A673 (cell line): ENCODE measurements around the gene CCL16. TPM values are rescaled to one million over a fixed set of nuclear protein-coding genes. Genes with fewer than 3 reads are reported as not detected.
A peak's percentile ranks its signal among the peaks of the same experiment; 100 is the strongest.

Source experiments
- BruUV-seq: library from RNA; stranded (reverse); fragments of 400-500 nt; replicated peaks from 2 replicates; lab custom pipeline; 2021; lab: Mats Ljungman, UMichigan
- CTCF ChIA-PET: fragments of 300-600 bp; sonication (Branson Sonifier 250); formaldehyde crosslinking; loops from one replicate; lab custom pipeline; 2022; ENCODE audit warnings: antibody characterized with exemption; lab: Charles Lee
- POLR2A ChIA-PET: fragments of 300-600 bp; sonication (Branson Sonifier 250); formaldehyde crosslinking; loops from one replicate; lab custom pipeline; 2022; ENCODE audit warnings: antibody characterized with exemption; ENCODE audit not compliant: low non-redundant PET; lab: Charles Lee
- DNase-seq: peaks from one replicate; pipeline ENCODE4 v3.0.0-alpha.2; 2015; ENCODE audit warnings: low spot score
- H3K27ac ChIP-seq: fragments of 200-600 bp; sonication (generic); 2 replicates; pipeline ENCODE4 v1.5.1; 2016; ENCODE audit warnings: mixed run types, low read depth, mild to moderate bottlenecking, mixed read lengths, antibody characterized with exemption, low read length; ENCODE audit not compliant: poor library complexity, severe bottlenecking
- H3K27me3 ChIP-seq: fragments of 200-600 bp; sonication (generic); replicated peaks from 2 replicates; pipeline ENCODE4 v1.6.1; 2017; ENCODE audit warnings: mixed run types, low read depth, mild to moderate bottlenecking, mixed read lengths, antibody characterized with exemption, low read length; ENCODE audit not compliant: insufficient read depth, poor library complexity
- H3K36me3 ChIP-seq: fragments of 200-600 bp; sonication (generic); 2 replicates; pipeline ENCODE4 v1.6.1; 2016; ENCODE audit warnings: mixed run types, mild to moderate bottlenecking, mixed read lengths, antibody characterized with exemption, low read length; ENCODE audit not compliant: insufficient read depth, poor library complexity, severe bottlenecking
- H3K4me1 ChIP-seq: fragments of 200-600 bp; sonication (generic); 2 replicates; pipeline ENCODE4 v1.6.1; 2017; ENCODE audit warnings: mixed run types, mild to moderate bottlenecking, mixed read lengths, antibody characterized with exemption, low read length; ENCODE audit not compliant: insufficient read depth, poor library complexity, severe bottlenecking
- H3K4me3 ChIP-seq: fragments of 200-600 bp; sonication (generic); 2 replicates; pipeline ENCODE4 v1.5.1; 2016; ENCODE audit warnings: low read depth, mixed run types, mild to moderate bottlenecking, mixed read lengths, low read length; ENCODE audit not compliant: poor library complexity, severe bottlenecking
- H3K9me3 ChIP-seq: fragments of 200-600 bp; sonication (generic); 2 replicates; pipeline ENCODE4 v1.6.1; 2016; ENCODE audit warnings: mixed run types, low read depth, mild to moderate bottlenecking, mixed read lengths, antibody characterized with exemption, low read length; ENCODE audit not compliant: poor library complexity, severe bottlenecking
- CTCF ChIP-seq: fragments of 300-800, 200-600 bp; sonication (generic); conservative IDR thresholded peaks from 2 replicates; pipeline ENCODE4 v1.5.1; 2017; ENCODE audit warnings: low read depth, mild to moderate bottlenecking, antibody characterized with exemption, low read length, moderate library complexity, mixed read lengths
- EZH2 ChIP-seq: fragments of 200-600 bp; sonication (generic); IDR thresholded peaks from 2 replicates; pipeline ENCODE4 v1.6.1; 2017; ENCODE audit warnings: borderline replicate concordance, low read depth, mild to moderate bottlenecking, mixed read lengths, antibody characterized with exemption, low read length; ENCODE audit not compliant: poor library complexity, severe bottlenecking
- intact Hi-C: fragments of 100-400 bp; cut with micrococcal nuclease; formaldehyde crosslinking; loops from one replicate; pipeline ENCODE4 v1.10.0; 2022; ENCODE audit not compliant: unreplicated experiment
- total RNA-seq: library from RNA; stranded (reverse); gene quantifications from 2 replicates; pipeline ENCODE4 v1.2.3, GENCODE V29; 2021

CCL16 gene
- total RNA-seq, 1 experiment from 2014 or later: not detected

GRCh38 chr17:35972535-35972934, 8.8 kb downstream of the CCL16 start:
- no TSS peak for BruUV-seq
- Histone ChIP-seq H3K4me1 (no peaks in the 10 kb centered on the region), H3K36me3 (no peaks in the 10 kb centered on the region), H3K27me3 (no peaks in the 10 kb centered on the region), H3K9me3 (no peaks in the 10 kb centered on the region), H3K4me3 (no peak overlapping the region), H3K27ac (no peak overlapping the region)
- DNase-seq: no peak
- ChIA-PET CTCF (interaction anchor here (0.7 kb wide), 1 partner anchor 176 kb away, joined by 3 read pairs; no protein-coding TSS in a partner anchor), POLR2A (no interaction called here)
- intact Hi-C loops: loop anchor here (10.0 kb wide), 1 partner anchor 172 kb away; no protein-coding TSS in a partner anchor
- TF ChIP-seq EZH2 (no peak), CTCF (no peak)

- no peaks in the 10 kb centered on the region for H3K4me1 ChIP-seq
- no peaks in the 10 kb centered on the region for H3K36me3 ChIP-seq
- ChIA-PET POLR2A (no interaction called here), CTCF (no interaction called here)
- no peaks in the 10 kb centered on the region for H3K27me3 ChIP-seq
- H3K4me3 ChIP-seq: no peak overlapping the region
- no peak overlapping the region for H3K27ac ChIP-seq
- intact Hi-C loops: loop anchor here (10.0 kb wide), 1 partner anchor 173 kb away; no protein-coding TSS in a partner anchor
- H3K9me3 ChIP-seq: no peaks in the 10 kb centered on the region
- DNase-seq: no peak
- TF ChIP-seq EZH2 (no peak), CTCF (no peak)
- no TSS peak for BruUV-seq
Observed at GRCh38 chr17:35972066-35972465, 9.2 kb downstream of the CCL16 start.

- Histone ChIP-seq H3K27ac (no peak overlapping the region), H3K4me1 (no peaks in the 10 kb centered on the region), H3K36me3 (no peaks in the 10 kb centered on the region), H3K27me3 (no peaks in the 10 kb centered on the region), H3K9me3 (no peaks in the 10 kb centered on the region), H3K4me3 (no peak overlapping the region)
- BruUV-seq: no TSS peak
- POLR2A ChIA-PET: no interaction called here
- TF ChIP-seq EZH2: no peak
- TF ChIP-seq CTCF: peak; percentile 63
- intact Hi-C loops: loop anchor here (10.0 kb wide), 3 partner anchors 105 to 515 kb away; partner anchors contain the start of gene ZNHIT3
- CTCF ChIA-PET: interaction anchor here (1.2 to 1.6 kb wide), 2 partner anchors 103 to 179 kb away, joined by 4 to 13 read pairs; no protein-coding TSS in a partner anchor
- DNase-seq: peak; percentile 65
Observed at GRCh38 chr17:35969558-35970380, 11.5 kb downstream of the CCL16 start.
